Measurements from ENCODE around the gene CISTR.
A peak's percentile ranks its signal among the peaks of the same experiment; 100 is the strongest.

CISTR gene

DNA sequence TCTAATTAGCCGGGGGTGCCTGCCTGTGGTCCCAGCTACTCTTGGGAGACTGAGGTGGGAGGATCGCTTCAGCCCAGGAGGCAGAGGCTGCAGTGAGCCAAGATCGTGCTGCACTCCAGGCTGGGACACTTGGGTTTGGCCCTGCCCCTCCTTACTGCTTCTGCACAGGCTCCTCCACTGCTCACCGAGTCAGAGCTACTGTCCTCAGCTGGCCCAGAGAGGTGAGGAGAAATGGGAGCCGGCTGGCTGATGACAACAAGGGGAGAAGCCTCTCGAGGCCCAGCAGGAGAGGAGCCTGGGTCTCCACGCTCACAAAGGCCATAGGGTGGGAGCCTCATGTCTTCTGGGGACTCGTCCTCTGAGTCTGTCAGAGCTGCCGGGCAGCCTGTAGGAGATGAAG lies 38.3 kb downstream of the CISTR start:
- no peak for DNase-seq

DNA sequence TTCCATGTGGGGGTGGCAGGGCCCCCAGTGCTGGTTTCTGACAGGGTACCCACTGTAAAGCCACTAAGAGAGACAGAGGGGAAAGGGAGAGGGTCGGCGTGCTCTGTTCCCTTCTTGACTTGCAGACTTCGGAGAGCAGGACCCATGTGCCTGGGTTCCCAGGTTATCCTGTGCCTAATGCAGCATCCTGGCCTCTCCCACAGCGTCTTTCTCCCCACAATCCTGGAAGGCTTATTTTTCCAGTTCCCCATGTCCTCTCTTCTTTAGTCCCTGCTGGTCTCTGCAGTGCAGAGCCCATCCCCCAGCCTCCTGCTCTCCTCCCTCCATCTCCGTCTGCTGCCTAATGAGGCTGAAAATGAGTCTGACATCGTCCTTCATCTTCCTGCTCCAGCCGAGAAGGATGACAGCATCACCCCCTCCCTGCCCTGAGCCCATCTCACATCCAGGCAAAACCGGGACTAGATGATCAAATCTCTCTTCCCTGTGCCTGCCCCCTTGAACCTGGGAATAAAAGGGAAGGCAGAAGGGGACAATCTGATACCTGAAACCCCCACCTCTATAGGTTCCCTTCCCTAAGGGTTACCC lies 39.6 kb downstream of the CISTR start:
- no peak for DNase-seq

DNA sequence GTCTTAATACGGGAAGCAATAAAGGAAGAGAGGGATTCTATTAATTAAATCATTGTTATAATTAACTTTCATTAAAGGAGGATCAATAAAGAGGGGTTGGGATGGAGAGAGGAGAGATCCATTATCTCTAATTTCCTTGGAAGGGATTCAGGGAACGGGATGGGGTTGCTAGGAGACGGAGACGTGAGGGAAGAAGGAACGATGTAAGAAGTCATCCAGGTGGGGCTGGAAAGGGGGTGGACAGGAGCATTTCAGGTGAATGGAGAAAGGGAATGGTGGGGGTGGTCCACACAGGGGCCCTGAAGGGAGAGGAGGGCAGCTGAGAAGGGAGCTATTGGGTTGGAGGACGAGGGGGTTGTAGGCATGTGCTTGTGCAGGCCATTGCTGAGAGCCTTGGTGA lies 41.7 kb downstream of the CISTR start:
- no peak for DNase-seq

DNA sequence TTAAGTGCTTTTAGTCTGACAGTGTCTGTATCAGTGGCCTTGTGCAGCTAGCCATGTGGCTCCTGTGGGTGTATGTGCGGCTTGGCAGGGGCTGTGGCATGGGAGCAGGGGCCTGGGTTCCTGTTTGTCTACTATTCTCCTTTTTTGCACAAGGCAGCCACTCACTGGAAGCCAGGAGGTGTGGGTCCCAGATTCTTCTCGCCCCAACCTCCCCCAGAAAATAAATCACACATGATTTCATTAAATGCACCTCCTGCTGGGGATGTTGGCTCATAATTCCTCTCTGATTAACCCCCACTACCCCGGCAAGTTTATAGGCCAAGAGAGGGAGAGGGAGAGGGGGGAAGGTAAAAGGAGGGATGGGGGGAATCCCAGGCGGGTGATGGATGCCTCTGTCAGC lies 42.1 kb downstream of the CISTR start:
- DNase-seq = no peak

DNA sequence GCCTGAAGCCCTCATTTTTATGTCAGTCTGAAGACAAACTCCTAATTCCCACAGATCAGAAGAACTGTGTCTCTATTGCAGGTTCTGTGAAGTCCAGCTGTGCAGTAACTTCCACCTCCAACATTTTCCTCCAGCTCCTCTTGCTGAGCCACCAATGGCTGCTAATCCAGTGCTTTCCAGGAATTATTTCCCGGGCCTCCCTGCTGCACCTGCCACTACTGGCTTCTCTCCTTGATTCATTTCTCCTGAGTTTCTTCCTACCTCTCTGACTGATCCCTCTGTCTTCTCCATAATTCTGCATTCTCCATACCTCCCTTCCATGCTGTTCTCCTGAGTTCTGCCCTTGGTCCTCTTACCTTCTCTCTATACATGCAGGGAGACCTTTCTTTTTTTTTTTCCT lies 45.7 kb downstream of the CISTR start:
- no peak for DNase-seq

DNA sequence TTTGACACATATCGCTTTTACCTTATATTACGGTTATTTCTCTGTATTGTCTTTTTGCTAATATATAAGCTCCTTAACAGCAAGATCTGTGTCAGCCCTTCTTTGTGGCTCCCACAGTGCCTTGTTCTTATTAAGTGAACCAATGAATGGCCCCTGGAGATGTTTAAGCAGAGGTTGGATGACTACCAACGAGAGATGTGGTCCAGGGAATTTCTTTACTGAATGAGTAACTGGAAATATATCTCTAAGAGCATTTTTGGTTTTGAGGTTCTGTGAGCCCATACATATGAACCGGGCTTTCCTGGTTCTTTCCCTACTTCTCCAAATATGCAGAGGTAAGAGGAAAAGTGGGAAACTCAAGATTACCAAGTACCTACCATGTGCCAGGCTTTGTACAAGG lies 48.0 kb downstream of the CISTR start:
- DNase-seq = no peak

DNA sequence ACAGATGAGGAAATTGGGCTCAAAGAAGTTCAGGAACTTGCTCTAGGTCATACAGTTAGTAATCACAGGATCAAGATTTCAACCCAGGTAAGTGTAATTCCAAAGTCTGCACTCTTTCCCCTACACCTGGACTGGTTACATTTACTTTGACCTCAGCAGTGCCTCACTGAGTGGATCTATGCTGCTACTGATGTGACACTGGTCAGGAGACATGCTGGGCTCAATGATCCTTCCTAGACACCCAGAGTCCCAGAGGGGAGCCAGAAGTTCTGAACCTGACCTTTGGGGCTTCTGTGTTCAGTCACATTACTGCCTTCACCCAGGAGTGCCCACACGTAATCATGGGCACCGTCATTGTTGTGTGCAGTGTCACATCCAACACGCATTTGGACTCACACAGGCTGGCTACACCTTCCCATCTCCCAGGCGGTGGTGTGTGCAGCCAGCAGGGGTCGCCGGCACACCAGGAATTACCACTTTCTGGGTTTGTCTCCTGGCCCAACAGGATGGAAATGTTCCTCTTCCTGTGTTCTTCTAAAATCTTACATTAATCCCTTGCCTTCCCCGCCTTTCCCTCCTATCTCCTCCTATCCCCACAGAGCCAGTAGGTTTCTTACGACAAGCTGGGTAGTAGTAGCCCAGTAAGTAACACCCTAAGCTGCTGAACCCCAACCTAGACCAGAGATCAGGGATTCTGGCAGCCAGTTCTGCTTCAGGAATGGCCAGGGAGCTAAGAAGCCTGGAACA lies 50.1 kb downstream of the CISTR start:
- peak; percentile 86 for DNase-seq

DNA sequence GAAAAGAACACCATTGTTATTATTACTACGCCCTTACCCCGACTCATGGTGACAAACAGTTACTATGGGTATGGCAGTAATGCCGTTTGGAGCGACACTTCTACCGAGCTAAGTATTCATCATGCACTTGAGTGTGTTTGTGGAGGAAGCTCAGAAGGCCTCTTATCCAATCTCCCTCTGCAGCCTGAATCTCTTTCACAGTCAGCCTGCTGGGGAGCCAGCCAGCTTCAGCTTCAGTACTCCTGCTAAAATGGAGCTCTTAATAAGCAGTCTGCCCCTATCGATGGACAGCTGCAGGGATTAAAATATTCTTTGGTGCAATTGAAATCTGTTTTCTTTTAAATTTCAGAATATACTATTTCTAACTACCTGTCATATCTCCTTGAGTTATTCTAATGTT lies 51.2 kb downstream of the CISTR start:
- DNase-seq = no peak

DNA sequence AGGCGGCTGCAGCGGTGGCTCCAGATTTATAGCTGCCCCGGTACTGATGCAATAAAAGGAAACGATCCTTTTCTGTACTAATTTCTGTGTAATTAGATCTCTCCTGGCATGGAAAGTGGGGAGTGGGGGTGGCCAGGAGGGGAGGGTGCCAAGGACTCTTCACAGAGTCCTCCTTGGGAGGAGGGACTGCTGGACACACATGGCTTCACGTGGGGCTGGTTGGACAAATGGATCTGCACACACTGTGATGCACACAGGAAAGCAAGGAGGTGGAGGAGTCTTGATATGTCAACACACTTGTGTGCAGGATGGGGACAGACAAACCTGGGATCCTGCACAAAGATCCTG lies 52.1 kb downstream of the CISTR start:
- no peak for DNase-seq

DNA sequence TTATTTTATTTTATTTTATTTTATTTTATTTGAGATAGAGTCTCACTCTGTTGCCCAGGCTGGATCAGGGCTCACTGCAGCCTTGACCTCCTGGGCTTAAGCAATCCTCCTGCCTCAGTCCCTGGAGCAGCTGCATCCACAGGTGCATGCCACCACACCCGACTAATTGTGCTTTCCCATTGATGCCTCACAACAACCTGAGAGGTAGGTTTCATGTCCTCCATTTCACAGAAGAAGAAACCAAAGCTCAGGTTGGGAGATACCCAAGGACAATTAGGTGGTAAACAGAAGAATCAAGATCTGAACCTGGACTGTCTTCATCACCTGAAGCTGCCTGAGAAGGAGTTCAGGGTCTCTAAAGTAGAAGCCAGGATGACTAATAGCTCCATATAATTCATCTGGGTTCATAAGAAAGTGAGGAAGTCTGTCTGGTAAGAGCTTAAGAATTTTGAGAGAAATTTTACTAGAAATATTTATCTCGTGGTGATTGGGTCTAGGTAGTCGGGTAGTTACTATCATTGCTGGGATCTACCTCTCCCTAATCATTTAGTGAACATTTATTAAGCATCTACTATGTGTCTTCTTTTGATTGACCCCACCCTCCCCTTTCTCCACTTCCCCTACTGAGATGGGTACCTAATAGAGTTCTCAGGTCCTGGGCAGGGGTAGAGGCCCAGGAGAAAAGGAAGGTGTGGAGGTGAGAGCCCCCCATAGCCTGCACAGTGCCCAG lies 52.7 kb downstream of the CISTR start:
- no peak for DNase-seq

DNA sequence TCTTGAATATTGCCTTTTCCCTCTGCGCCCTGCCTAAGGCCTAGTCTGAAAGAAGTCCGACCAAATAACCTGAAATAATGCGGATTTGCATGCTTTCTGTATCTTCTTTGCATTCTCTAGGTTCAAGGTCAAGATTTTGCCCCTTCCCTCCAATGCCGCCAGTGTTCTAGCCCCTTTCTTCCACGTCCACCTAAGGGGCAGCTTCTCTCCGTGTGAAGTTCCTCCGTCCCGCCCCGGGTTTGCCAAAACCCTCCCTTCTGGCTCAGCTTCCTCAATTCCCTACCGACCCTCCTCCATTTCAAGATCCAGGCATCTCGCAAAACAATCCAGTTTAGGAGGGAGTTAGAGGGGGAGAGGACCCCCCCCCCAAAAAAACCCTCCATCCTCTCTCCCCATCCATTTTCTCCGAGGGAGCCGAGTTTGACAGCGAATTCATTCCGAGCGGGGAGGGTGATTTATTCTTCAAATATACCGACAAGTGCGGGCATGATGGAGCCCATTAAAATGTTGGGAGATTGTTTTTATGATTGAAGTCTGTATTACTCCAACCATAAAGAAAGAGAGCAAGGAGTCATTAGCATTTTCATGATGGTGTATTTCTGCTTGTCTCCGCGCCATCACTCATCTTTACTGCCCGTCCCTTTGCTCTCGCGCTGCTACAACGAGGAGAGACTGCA lies 55.0 kb downstream of the CISTR start:
- no peak for DNase-seq

Data from activated CD8-positive, alpha-beta memory T cell treated with anti-CD3 and anti-CD28 coated beads, Interleukin-2, amount 50 U/mL, for 48 hours (primary cell).